MM.1S (cell line): ENCODE results near the gene KEAP1.
"Not testable (repeated sequence)": the region's sequence is repeated elsewhere in the genome, so short reads cannot be mapped to it uniquely, and the experiment has no call there.

Experiments used
- DNase-seq: peaks from one replicate; pipeline ENCODE4 v3.0.0-alpha.2; 2015
- H2AFZ ChIP-seq: fragments of 300-600 bp; sonication (generic); 2 replicates; pipeline ENCODE4 v1.6.0; 2016; ENCODE audit warnings: antibody characterized with exemption, low read length
- H3F3A ChIP-seq: fragments of 300-600 bp; sonication (generic); 2 replicates; pipeline ENCODE4 v1.6.1; 2016; ENCODE audit warnings: mild to moderate bottlenecking, antibody characterized with exemption, low read length, moderate library complexity, mixed read lengths; ENCODE audit not compliant: insufficient read depth
- H3K27ac ChIP-seq: fragments of 300-600 bp; sonication (generic); 2 replicates; pipeline ENCODE4 v1.5.1; 2016; ENCODE audit warnings: mild to moderate bottlenecking, low read length
- H3K27me3 ChIP-seq: fragments of 300-600 bp; sonication (generic); replicated peaks from 2 replicates; pipeline ENCODE4 v1.6.0; 2016; ENCODE audit warnings: low read length; ENCODE audit not compliant: insufficient read depth
- H3K36me3 ChIP-seq: fragments of 300-600 bp; sonication (generic); replicated peaks from 2 replicates; pipeline ENCODE4 v1.6.1; 2016; ENCODE audit warnings: mild to moderate bottlenecking, low read length, mixed read lengths; ENCODE audit not compliant: insufficient read depth
- H3K4me1 ChIP-seq: fragments of 300-600 bp; sonication (generic); 2 replicates; pipeline ENCODE4 v1.6.1; 2016; ENCODE audit warnings: low read length, mixed read lengths
- H3K4me2 ChIP-seq: fragments of 300-600 bp; sonication (generic); 2 replicates; pipeline ENCODE4 v1.6.0; 2016; ENCODE audit warnings: low read depth, low read length
- H3K4me3 ChIP-seq: fragments of 300-600 bp; sonication (generic); 2 replicates; pipeline ENCODE4 v1.5.1; 2016; ENCODE audit warnings: low read length, mixed read lengths
- H3K79me2 ChIP-seq: fragments of 300-600 bp; sonication (generic); 2 replicates; pipeline ENCODE4 v1.6.1; 2016; ENCODE audit warnings: mixed run types, low read length, mixed read lengths
- H3K9ac ChIP-seq: fragments of 300-600 bp; sonication (generic); 2 replicates; pipeline ENCODE4 v1.6.1; 2016; ENCODE audit warnings: low read length, mixed read lengths
- H3K9me2 ChIP-seq: fragments of 300-600 bp; sonication (generic); replicated peaks from 2 replicates; pipeline ENCODE4 v1.6.1; 2016; ENCODE audit warnings: mild to moderate bottlenecking, low read length, mixed read lengths; ENCODE audit not compliant: insufficient read depth
- H3K9me3 ChIP-seq: fragments of 300-600 bp; sonication (generic); replicated peaks from 2 replicates; pipeline ENCODE4 v1.6.1; 2016; ENCODE audit warnings: mild to moderate bottlenecking, low read length, mixed read lengths; ENCODE audit not compliant: insufficient read depth
- H4K20me1 ChIP-seq: fragments of 300-600 bp; sonication (generic); 2 replicates; pipeline ENCODE4 v1.6.1; 2016; ENCODE audit warnings: mild to moderate bottlenecking, low read length, moderate library complexity, mixed read lengths; ENCODE audit not compliant: insufficient read depth
- EZH2 ChIP-seq: fragments of 300-600 bp; sonication (generic); optimal IDR thresholded peaks from 2 replicates; pipeline ENCODE3; 2017; ENCODE audit warnings: low read depth, mild to moderate bottlenecking, antibody characterized with exemption, low read length, mixed read lengths
- EZH2phosphoT487 ChIP-seq: fragments of 300-600 bp; sonication (generic); IDR thresholded peaks from 2 replicates; pipeline ENCODE4 v1.6.1; 2018; ENCODE audit warnings: antibody characterized with exemption, low read length
- TF ChIP-seq, protein P1 (sequence below): fragments of 300-600 bp; sonication (generic); IDR thresholded peaks from 2 replicates; pipeline ENCODE4 v1.5.1; 2016; ENCODE audit warnings: antibody characterized with exemption, low read length, mixed read lengths

KEAP1 gene

DNA sequence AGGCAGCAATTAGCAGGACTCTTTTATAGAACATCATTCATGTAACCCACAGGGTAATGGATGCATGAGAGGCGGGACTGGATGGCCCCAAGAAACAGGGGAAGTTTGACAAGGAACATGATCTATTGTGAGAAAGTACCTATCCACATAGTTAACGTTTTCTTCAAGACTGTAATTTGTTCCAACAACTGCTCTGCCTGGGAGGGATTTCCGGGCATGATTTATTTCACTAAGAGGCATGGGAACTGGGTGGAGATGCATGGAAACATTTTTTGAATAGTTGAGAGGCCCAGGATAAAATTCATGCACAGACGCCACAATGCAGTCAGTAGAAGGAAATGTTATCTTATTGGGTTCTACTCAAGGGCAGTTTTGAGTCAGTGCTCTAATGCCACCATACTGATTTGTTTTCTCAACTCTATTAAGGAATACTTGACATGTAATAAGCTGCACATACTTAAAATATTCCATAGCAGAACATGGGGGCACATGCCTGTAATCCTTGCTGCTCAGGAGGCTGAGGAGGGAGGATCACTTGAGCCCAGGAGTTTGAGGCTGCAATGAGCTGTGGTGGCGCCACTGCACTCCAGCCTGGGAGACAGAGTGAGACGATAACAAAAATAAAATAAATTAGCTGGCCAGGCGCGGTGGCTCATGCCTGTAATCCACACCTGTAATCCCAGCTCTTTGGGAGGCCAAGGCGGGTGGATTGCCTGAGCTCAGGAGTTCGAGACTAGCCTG lies 30.7 kb upstream of the KEAP1 start:
- no peaks in the 10 kb centered on the region for H3K36me3 ChIP-seq
- H3K4me3 ChIP-seq: no peak overlapping the region
- H3K27me3 ChIP-seq: peaks cover 8% of the 10 kb centered on the region; the same call in 1 of the 2 replicates
- H4K20me1 ChIP-seq: no peaks in the 10 kb centered on the region
- H3K9me2 ChIP-seq: no peaks in the 10 kb centered on the region
- H3K9me3 ChIP-seq: no peaks in the 10 kb centered on the region
- H3K27ac ChIP-seq: no peak overlapping the region
- no peaks in the 10 kb centered on the region for H3K79me2 ChIP-seq
- H3K9ac ChIP-seq: no peak overlapping the region
- no peak overlapping the region for H2AFZ ChIP-seq
- no peak for DNase-seq
- H3K4me1 ChIP-seq: no peaks in the 10 kb centered on the region
- TF ChIP-seq, protein P1, sequence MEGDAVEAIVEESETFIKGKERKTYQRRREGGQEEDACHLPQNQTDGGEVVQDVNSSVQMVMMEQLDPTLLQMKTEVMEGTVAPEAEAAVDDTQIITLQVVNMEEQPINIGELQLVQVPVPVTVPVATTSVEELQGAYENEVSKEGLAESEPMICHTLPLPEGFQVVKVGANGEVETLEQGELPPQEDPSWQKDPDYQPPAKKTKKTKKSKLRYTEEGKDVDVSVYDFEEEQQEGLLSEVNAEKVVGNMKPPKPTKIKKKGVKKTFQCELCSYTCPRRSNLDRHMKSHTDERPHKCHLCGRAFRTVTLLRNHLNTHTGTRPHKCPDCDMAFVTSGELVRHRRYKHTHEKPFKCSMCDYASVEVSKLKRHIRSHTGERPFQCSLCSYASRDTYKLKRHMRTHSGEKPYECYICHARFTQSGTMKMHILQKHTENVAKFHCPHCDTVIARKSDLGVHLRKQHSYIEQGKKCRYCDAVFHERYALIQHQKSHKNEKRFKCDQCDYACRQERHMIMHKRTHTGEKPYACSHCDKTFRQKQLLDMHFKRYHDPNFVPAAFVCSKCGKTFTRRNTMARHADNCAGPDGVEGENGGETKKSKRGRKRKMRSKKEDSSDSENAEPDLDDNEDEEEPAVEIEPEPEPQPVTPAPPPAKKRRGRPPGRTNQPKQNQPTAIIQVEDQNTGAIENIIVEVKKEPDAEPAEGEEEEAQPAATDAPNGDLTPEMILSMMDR: no peak
- no peak for TF ChIP-seq EZH2
- no peak for TF ChIP-seq EZH2phosphoT487
- no peaks in the 10 kb centered on the region for H3F3A ChIP-seq
- H3K4me2 ChIP-seq: no peak overlapping the region

DNA sequence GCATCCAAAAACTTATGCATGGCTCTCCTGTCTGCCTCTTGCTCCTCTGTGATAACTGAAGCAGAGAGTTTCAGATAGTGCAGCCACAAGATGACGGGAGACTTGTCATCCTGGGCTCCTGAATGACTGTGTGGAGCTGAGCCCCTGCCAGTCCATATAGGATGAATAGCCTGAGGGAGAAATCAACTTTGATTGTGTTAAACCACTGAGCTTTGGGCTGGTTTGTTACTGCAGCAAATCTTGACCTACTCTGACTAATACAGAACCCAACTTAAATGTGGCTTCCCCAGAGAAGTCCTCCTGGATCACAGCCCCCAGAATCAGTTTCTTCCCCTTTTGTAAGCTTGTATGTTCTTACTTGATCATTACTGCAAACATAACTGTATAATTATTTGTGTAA lies 29.3 kb upstream of the KEAP1 start:
- Histone ChIP-seq H3K9me3 (no peaks in the 10 kb centered on the region), H3K27me3 (no peaks in the 10 kb centered on the region), H3K9ac (no peak overlapping the region), H3F3A (no peaks in the 10 kb centered on the region), H3K79me2 (no peaks in the 10 kb centered on the region), H3K9me2 (no peaks in the 10 kb centered on the region), H4K20me1 (no peaks in the 10 kb centered on the region), H3K36me3 (no peaks in the 10 kb centered on the region), H3K27ac (no peak overlapping the region), H3K4me3 (no peak overlapping the region), H2AFZ (no peak overlapping the region), H3K4me2 (no peak overlapping the region), H3K4me1 (no peaks in the 10 kb centered on the region)
- DNase-seq: no peak
- no peak for TF ChIP-seq EZH2
- TF ChIP-seq, protein P1: no peak
- TF ChIP-seq EZH2phosphoT487: no peak

DNA sequence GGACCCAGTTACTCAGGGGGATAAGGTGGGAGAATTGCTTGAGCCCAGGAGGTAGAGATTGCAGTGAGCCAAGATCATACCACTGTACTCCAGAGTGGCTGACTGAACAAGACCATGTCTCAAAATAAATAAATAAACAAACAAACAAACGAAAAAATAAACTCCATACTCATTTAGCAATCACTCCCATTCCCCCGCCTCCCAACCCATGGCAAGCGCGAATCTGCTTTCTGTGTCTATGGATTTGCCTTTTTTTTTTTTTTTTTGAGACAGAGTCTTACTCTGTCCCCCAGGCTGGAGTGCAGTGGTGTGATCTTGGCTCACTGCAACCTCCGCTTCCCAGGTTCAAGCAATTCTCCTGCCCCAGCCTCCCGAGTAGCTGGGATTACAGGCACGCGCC lies 23.7 kb upstream of the KEAP1 start:
- not testable (repeated sequence) for DNase-seq, H3K9ac ChIP-seq, H3K4me3 ChIP-seq, H3K4me2 ChIP-seq, H3K9me3 ChIP-seq, H3K36me3 ChIP-seq, H3K27ac ChIP-seq, H3K27me3 ChIP-seq, H4K20me1 ChIP-seq, H3K4me1 ChIP-seq, H2AFZ ChIP-seq, H3K9me2 ChIP-seq, H3K79me2 ChIP-seq, H3F3A ChIP-seq

DNA sequence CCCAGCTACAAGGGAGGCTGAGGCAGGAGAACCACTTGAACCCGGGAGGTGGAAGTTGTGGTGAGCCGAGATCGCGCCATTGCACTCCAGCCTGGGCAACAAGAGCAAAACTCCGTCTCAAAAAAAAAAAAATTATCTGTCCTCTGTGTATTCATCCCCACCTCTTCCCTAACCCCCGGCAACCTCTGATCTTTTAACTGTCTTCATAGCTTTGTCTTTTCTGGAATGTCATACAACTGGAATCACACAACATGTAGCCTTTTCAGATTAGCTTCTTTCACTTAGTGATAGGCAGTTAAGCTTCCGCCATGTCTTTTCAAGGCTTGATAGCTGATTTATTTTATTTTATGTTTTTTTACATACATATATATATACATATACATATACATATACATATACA lies 22.5 kb upstream of the KEAP1 start:
- Histone ChIP-seq H3K4me2 (no peak overlapping the region), H3F3A (no peaks in the 10 kb centered on the region), H3K79me2 (no peaks in the 10 kb centered on the region), H3K27ac (no peak overlapping the region), H3K9me2 (no peaks in the 10 kb centered on the region), H3K4me1 (no peaks in the 10 kb centered on the region), H3K9me3 (no peaks in the 10 kb centered on the region), H3K27me3 (no peaks in the 10 kb centered on the region), H3K4me3 (no peak overlapping the region), H2AFZ (no peak overlapping the region), H3K9ac (no peak overlapping the region), H4K20me1 (no peaks in the 10 kb centered on the region), H3K36me3 (no peaks in the 10 kb centered on the region)
- no peak for DNase-seq
- TF ChIP-seq, protein P1: no peak
- TF ChIP-seq EZH2 (no peak), EZH2phosphoT487 (no peak)
